ENCODE measurements around the gene RETNLB. TPM values are rescaled to one million over a fixed set of nuclear protein-coding genes. Genes with fewer than 3 reads are reported as not detected.

Gene RETNLB
- total RNA-seq, 1 experiment from 2014 or later: not detected

GRCh38 chr3:108755686-108756085, 1.5 kb downstream of the RETNLB start:
- Histone ChIP-seq H3K27ac (ENCODE audit: low read depth, low read length, poor library complexity, severe bottlenecking) (no peak overlapping the region), H3K27me3 (replicated peaks; ENCODE audit: insufficient read depth, low read depth, low read length, poor library complexity) (no peaks in the 10 kb centered on the region), H3K9me3 (ENCODE audit: low read depth, low read length, poor library complexity, severe bottlenecking) (no peaks in the 10 kb centered on the region), H3K4me1 (ENCODE audit: insufficient read depth, low read length, poor library complexity, severe bottlenecking) (no peaks in the 10 kb centered on the region), H3K36me3 (ENCODE audit: insufficient read depth, low read length, poor library complexity, severe bottlenecking) (no peaks in the 10 kb centered on the region), H3K4me3 (ENCODE audit: low read depth, low read length, poor library complexity, severe bottlenecking) (no peak overlapping the region)
- no TSS peak for BruUV-seq (replicated peaks)
- ChIA-PET CTCF (no interaction called here), POLR2A (ENCODE audit: low non-redundant PET) (no interaction called here)
- DNase-seq (ENCODE audit: low spot score): no peak
- TF ChIP-seq CTCF (conservative IDR thresholded peaks at IDR 0.05; ENCODE audit: low read depth, low read length) (no peak), EZH2 (IDR thresholded peaks at IDR 0.05; ENCODE audit: borderline replicate concordance, low read depth, low read length, poor library complexity, severe bottlenecking) (no peak)
- intact Hi-C loops (cut with micrococcal nuclease; ENCODE audit: unreplicated experiment): no loop called here

- ChIA-PET CTCF (no interaction called here), POLR2A (ENCODE audit: low non-redundant PET) (no interaction called here)
- Histone ChIP-seq H3K27me3 (replicated peaks; ENCODE audit: insufficient read depth, low read depth, low read length, poor library complexity) (no peaks in the 10 kb centered on the region), H3K9me3 (ENCODE audit: low read depth, low read length, poor library complexity, severe bottlenecking) (no peaks in the 10 kb centered on the region), H3K4me3 (ENCODE audit: low read depth, low read length, poor library complexity, severe bottlenecking) (no peak overlapping the region), H3K36me3 (ENCODE audit: insufficient read depth, low read length, poor library complexity, severe bottlenecking) (no peaks in the 10 kb centered on the region), H3K4me1 (ENCODE audit: insufficient read depth, low read length, poor library complexity, severe bottlenecking) (no peaks in the 10 kb centered on the region), H3K27ac (ENCODE audit: low read depth, low read length, poor library complexity, severe bottlenecking) (no peak overlapping the region)
- intact Hi-C loops (cut with micrococcal nuclease; ENCODE audit: unreplicated experiment): no loop called here
- TF ChIP-seq CTCF (conservative IDR thresholded peaks at IDR 0.05; ENCODE audit: low read depth, low read length): no peak
- TF ChIP-seq EZH2 (IDR thresholded peaks at IDR 0.05; ENCODE audit: borderline replicate concordance, low read depth, low read length, poor library complexity, severe bottlenecking): no peak
- DNase-seq (ENCODE audit: low spot score): no peak
- BruUV-seq (replicated peaks): no TSS peak
Observed at GRCh38 chr3:108744762-108745161, 12.4 kb downstream of the RETNLB start.

GRCh38 chr3:108742929-108743328, 14.3 kb downstream of the RETNLB start:
- no peak overlapping the region for H3K4me3 ChIP-seq (ENCODE audit: low read depth, low read length, poor library complexity, severe bottlenecking)
- no peaks in the 10 kb centered on the region for H3K27me3 ChIP-seq (replicated peaks; ENCODE audit: insufficient read depth, low read depth, low read length, poor library complexity)
- TF ChIP-seq EZH2 (IDR thresholded peaks at IDR 0.05; ENCODE audit: borderline replicate concordance, low read depth, low read length, poor library complexity, severe bottlenecking) (no peak), CTCF (conservative IDR thresholded peaks at IDR 0.05; ENCODE audit: low read depth, low read length) (no peak)
- CTCF ChIA-PET: no interaction called here
- intact Hi-C loops (cut with micrococcal nuclease; ENCODE audit: unreplicated experiment): no loop called here
- H3K36me3 ChIP-seq (ENCODE audit: insufficient read depth, low read length, poor library complexity, severe bottlenecking): no peaks in the 10 kb centered on the region
- no peaks in the 10 kb centered on the region for H3K4me1 ChIP-seq (ENCODE audit: insufficient read depth, low read length, poor library complexity, severe bottlenecking)
- no peak overlapping the region for H3K27ac ChIP-seq (ENCODE audit: low read depth, low read length, poor library complexity, severe bottlenecking)
- no peak for DNase-seq (ENCODE audit: low spot score)
- H3K9me3 ChIP-seq (ENCODE audit: low read depth, low read length, poor library complexity, severe bottlenecking): no peaks in the 10 kb centered on the region
- BruUV-seq (replicated peaks): no TSS peak
- POLR2A ChIA-PET (ENCODE audit: low non-redundant PET): no interaction called here

Measured in A673 (cell line).